ENCODE data around the gene PEAK1. TPM values are rescaled to one million over a fixed set of nuclear protein-coding genes. Genes with fewer than 3 reads are reported as not detected.

Gene PEAK1
- total RNA-seq, 1 experiment from 2014 or later, result 18.4 TPM

DNA sequence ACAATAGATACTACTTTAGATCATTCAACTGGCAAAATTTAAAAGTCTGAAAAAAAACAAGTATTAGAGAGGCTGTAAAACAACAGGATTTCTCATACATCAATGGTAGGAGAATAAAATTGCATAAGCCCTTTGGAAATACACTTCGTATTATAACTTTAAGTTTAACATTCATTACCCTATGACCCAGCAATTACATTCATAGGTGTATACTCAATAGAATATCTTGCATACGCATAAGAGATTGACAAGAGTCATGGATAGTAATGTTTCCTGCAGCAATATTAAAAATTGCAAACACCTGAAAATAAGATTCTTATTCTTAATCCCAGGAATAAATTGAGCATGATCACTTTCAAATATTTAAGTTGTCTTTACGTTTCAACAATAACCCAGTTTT is 63.6 kb downstream of the PEAK1 start:
- no peaks in the 10 kb centered on the region for H3K36me3 ChIP-seq (ENCODE audit: control insufficient read depth, insufficient read depth, low read length)
- intact Hi-C loops (cut with micrococcal nuclease; ENCODE audit: unreplicated experiment), result no loop called here
- Mint-ChIP-seq H3K27ac (ENCODE audit: unreplicated experiment) (no peak overlapping the region), H3K27me3 (ENCODE audit: insufficient read depth, unreplicated experiment) (no peaks in the 10 kb centered on the region), H3K4me3 (ENCODE audit: unreplicated experiment) (no peak overlapping the region), H3K9me3 (ENCODE audit: unreplicated experiment) (no peaks in the 10 kb centered on the region), H3K36me3 (ENCODE audit: insufficient read depth, unreplicated experiment) (no peaks in the 10 kb centered on the region), H3K4me1 (ENCODE audit: low read depth, unreplicated experiment) (peaks cover 8% of the 10 kb centered on the region)
- no peaks in the 10 kb centered on the region for H3K4me1 ChIP-seq
- H3K27me3 ChIP-seq (replicated peaks; ENCODE audit: control insufficient read depth, insufficient read depth, low read length), result no peaks in the 10 kb centered on the region
- H3K4me3 ChIP-seq (ENCODE audit: low read depth, low read length), result no peak overlapping the region
- H3K9me3 ChIP-seq, result no peaks in the 10 kb centered on the region
- POLR2A ChIA-PET, result no interaction called here
- TF ChIP-seq, protein P1, sequence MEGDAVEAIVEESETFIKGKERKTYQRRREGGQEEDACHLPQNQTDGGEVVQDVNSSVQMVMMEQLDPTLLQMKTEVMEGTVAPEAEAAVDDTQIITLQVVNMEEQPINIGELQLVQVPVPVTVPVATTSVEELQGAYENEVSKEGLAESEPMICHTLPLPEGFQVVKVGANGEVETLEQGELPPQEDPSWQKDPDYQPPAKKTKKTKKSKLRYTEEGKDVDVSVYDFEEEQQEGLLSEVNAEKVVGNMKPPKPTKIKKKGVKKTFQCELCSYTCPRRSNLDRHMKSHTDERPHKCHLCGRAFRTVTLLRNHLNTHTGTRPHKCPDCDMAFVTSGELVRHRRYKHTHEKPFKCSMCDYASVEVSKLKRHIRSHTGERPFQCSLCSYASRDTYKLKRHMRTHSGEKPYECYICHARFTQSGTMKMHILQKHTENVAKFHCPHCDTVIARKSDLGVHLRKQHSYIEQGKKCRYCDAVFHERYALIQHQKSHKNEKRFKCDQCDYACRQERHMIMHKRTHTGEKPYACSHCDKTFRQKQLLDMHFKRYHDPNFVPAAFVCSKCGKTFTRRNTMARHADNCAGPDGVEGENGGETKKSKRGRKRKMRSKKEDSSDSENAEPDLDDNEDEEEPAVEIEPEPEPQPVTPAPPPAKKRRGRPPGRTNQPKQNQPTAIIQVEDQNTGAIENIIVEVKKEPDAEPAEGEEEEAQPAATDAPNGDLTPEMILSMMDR (IDR thresholded peaks at IDR 0.05; ENCODE audit: insufficient read depth in 1 of 2, low read depth in 1 of 2, low read length in 1 of 2, severe bottlenecking in 1 of 2, unreplicated experiment in 1 of 2), result no peak
- no TSS peak for BruUV-seq (replicated peaks)
- DNase-seq, result no peak
- CTCF ChIA-PET, result no interaction called here

DNA sequence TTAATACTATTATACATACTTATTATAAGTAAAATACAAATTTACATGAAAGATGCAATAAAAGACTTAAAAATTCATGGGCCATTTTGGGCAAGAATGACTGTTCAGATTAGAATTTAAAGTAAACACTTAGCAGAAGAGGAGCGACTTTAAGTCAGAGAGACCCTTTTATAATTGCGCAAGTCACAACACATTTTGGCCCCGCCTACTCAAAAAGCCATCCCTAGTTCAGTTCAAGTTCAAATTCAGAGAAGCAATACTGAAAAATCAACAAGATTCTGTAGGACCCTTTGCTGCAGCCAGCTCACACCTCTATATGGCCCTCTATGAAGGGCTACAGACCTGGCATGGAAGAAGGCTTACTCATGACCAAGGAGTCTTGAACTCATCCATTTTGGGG is 64.6 kb downstream of the PEAK1 start:
- ChIA-PET CTCF (no interaction called here), POLR2A (no interaction called here)
- Mint-ChIP-seq H3K4me3 (ENCODE audit: unreplicated experiment) (no peak overlapping the region), H3K4me1 (ENCODE audit: low read depth, unreplicated experiment) (peaks cover 8% of the 10 kb centered on the region), H3K27ac (ENCODE audit: unreplicated experiment) (no peak overlapping the region), H3K27me3 (ENCODE audit: insufficient read depth, unreplicated experiment) (no peaks in the 10 kb centered on the region), H3K36me3 (ENCODE audit: insufficient read depth, unreplicated experiment) (no peaks in the 10 kb centered on the region), H3K9me3 (ENCODE audit: unreplicated experiment) (no peaks in the 10 kb centered on the region)
- Histone ChIP-seq H3K4me1 (no peaks in the 10 kb centered on the region), H3K36me3 (ENCODE audit: control insufficient read depth, insufficient read depth, low read length) (no peaks in the 10 kb centered on the region), H3K9me3 (no peaks in the 10 kb centered on the region), H3K4me3 (ENCODE audit: low read depth, low read length) (no peak overlapping the region), H3K27me3 (replicated peaks; ENCODE audit: control insufficient read depth, insufficient read depth, low read length) (no peaks in the 10 kb centered on the region)
- DNase-seq, result no peak
- TF ChIP-seq, protein P1 (IDR thresholded peaks at IDR 0.05; ENCODE audit: insufficient read depth in 1 of 2, low read depth in 1 of 2, low read length in 1 of 2, severe bottlenecking in 1 of 2, unreplicated experiment in 1 of 2), result no peak
- intact Hi-C loops (cut with micrococcal nuclease; ENCODE audit: unreplicated experiment), result no loop called here
- no TSS peak for BruUV-seq (replicated peaks)

DNA sequence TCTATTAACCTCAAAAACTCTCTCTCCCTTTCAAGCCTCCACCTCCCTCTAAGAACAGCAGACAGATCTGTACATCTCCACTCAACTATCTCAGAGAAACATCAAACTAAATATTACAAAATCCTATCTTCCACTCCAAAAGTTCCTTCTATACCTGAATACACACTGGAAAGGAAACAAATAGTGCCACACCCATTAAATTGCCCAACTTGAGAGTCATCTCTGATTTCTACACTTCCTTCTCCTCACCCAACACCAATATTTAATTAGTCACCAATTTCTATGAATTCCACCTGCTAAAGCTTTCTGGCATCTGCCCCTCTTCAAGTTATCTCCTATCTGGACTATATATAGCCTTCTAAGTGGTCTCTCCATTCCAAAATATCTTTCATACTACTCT is 65.8 kb downstream of the PEAK1 start:
- H3K36me3 ChIP-seq (ENCODE audit: control insufficient read depth, insufficient read depth, low read length), result no peaks in the 10 kb centered on the region
- no peaks in the 10 kb centered on the region for H3K4me1 ChIP-seq
- no peak overlapping the region for H3K27ac Mint-ChIP-seq (ENCODE audit: unreplicated experiment)
- intact Hi-C loops (cut with micrococcal nuclease; ENCODE audit: unreplicated experiment), result no loop called here
- POLR2A ChIA-PET, result no interaction called here
- no peaks in the 10 kb centered on the region for H3K9me3 ChIP-seq
- H3K4me3 Mint-ChIP-seq (ENCODE audit: unreplicated experiment), result no peak overlapping the region
- BruUV-seq (replicated peaks), result no TSS peak
- no peaks in the 10 kb centered on the region for H3K36me3 Mint-ChIP-seq (ENCODE audit: insufficient read depth, unreplicated experiment)
- peaks cover 8% of the 10 kb centered on the region for H3K4me1 Mint-ChIP-seq (ENCODE audit: low read depth, unreplicated experiment)
- TF ChIP-seq, protein P1 (IDR thresholded peaks at IDR 0.05; ENCODE audit: insufficient read depth in 1 of 2, low read depth in 1 of 2, low read length in 1 of 2, severe bottlenecking in 1 of 2, unreplicated experiment in 1 of 2), result no peak
- no peaks in the 10 kb centered on the region for H3K27me3 ChIP-seq (replicated peaks; ENCODE audit: control insufficient read depth, insufficient read depth, low read length)
- CTCF ChIA-PET, result no interaction called here
- H3K4me3 ChIP-seq (ENCODE audit: low read depth, low read length), result no peak overlapping the region
- no peaks in the 10 kb centered on the region for H3K27me3 Mint-ChIP-seq (ENCODE audit: insufficient read depth, unreplicated experiment)
- H3K9me3 Mint-ChIP-seq (ENCODE audit: unreplicated experiment), result no peaks in the 10 kb centered on the region
- no peak for DNase-seq
